Glutamatergic neuron (in vitro differentiated cells): ENCODE results near the gene CFAP97D1. TPM values are rescaled to one million over a fixed set of nuclear protein-coding genes. Genes with fewer than 3 reads are reported as not detected.
"Not testable (repeated sequence)": the region's sequence is repeated elsewhere in the genome, so short reads cannot be mapped to it uniquely, and the experiment has no call there.

ENCODE experiments used
- DNase-seq: peaks from one replicate; pipeline ENCODE4 v3.0.0; 2022
- H3K27ac Mint-ChIP-seq: one replicate; pipeline ENCODE4 v1.8.0; 2020; ENCODE audit warnings: mild to moderate bottlenecking, mixed read lengths, inconsistent platforms; ENCODE audit not compliant: unreplicated experiment
- H3K27me3 Mint-ChIP-seq: one replicate; pipeline ENCODE4 v1.8.0; 2020; ENCODE audit warnings: mild to moderate bottlenecking, moderate library complexity, mixed read lengths, inconsistent platforms; ENCODE audit not compliant: unreplicated experiment
- H3K36me3 Mint-ChIP-seq: one replicate; pipeline ENCODE4 v1.8.0; 2020; ENCODE audit warnings: mild to moderate bottlenecking, mixed read lengths, inconsistent platforms; ENCODE audit not compliant: unreplicated experiment
- H3K4me1 Mint-ChIP-seq: one replicate; pipeline ENCODE4 v1.8.0; 2020; ENCODE audit warnings: mild to moderate bottlenecking, low read depth, mixed read lengths, inconsistent platforms; ENCODE audit not compliant: unreplicated experiment
- H3K4me3 Mint-ChIP-seq: one replicate; pipeline ENCODE4 v1.8.0; 2020; ENCODE audit warnings: mild to moderate bottlenecking, mixed read lengths, inconsistent platforms; ENCODE audit not compliant: unreplicated experiment
- H3K9me3 Mint-ChIP-seq: one replicate; pipeline ENCODE4 v1.8.0; 2020; ENCODE audit warnings: mild to moderate bottlenecking, moderate library complexity, mixed read lengths, inconsistent platforms; ENCODE audit not compliant: unreplicated experiment
- CTCF ChIP-seq: fragments of 200-600 bp; sonication (generic); IDR thresholded peaks from one replicate; pipeline ENCODE4 v1.5.0; 2021; ENCODE audit not compliant: partially characterized antibody, unreplicated experiment
- total RNA-seq: library from RNA; stranded (reverse); fragmentation: NEBNext Ultra II Directional; extraction: Animal tissue kit (Norgen Biotek cat#: 25700); gene quantifications from one replicate; pipeline ENCODE4 v1.2.1, GENCODE V29; 2021; ENCODE audit not compliant: unreplicated experiment

Gene CFAP97D1
- total RNA-seq, 1 donor from 2014 or later: not detected

GRCh38 chr17:43790311-43790940, 10.2 kb downstream of the CFAP97D1 start:
- H3K27ac Mint-ChIP-seq: no peak overlapping the region
- TF ChIP-seq CTCF: no peak
- DNase-seq: no peak
- no peaks in the 10 kb centered on the region for H3K9me3 Mint-ChIP-seq
- no peak overlapping the region for H3K4me3 Mint-ChIP-seq
- peaks cover 2% of the 10 kb centered on the region for H3K27me3 Mint-ChIP-seq
- peaks cover 10% of the 10 kb centered on the region for H3K4me1 Mint-ChIP-seq
- no peaks in the 10 kb centered on the region for H3K36me3 Mint-ChIP-seq

DNA sequence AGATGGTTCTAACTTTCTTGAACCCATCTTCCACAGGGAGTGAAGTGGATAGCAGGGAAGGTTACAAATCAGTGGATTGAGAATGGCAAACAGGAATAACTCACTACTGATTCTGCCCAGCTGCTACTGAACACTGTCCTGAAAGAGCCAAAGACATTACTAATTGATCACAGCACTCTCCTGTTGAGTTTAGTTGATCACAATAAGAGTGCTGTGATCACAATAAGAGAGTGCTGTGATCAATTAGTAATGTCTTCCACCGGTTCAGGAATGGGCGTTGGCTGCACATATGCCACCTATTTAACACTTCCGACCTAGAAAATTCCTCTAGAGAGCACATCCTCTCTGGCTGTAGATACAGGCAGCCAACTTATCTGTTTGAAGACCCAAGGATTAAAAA, 11.4 kb downstream of the CFAP97D1 start:
- H3K4me1 Mint-ChIP-seq: peaks cover 10% of the 10 kb centered on the region
- H3K27me3 Mint-ChIP-seq: peaks cover 1% of the 10 kb centered on the region
- no peaks in the 10 kb centered on the region for H3K36me3 Mint-ChIP-seq
- peak overlapping the region; percentile 68 for H3K4me3 Mint-ChIP-seq
- H3K27ac Mint-ChIP-seq: peak overlapping the region; percentile 93
- DNase-seq: no peak
- no peaks in the 10 kb centered on the region for H3K9me3 Mint-ChIP-seq
- TF ChIP-seq CTCF: no peak

DNA sequence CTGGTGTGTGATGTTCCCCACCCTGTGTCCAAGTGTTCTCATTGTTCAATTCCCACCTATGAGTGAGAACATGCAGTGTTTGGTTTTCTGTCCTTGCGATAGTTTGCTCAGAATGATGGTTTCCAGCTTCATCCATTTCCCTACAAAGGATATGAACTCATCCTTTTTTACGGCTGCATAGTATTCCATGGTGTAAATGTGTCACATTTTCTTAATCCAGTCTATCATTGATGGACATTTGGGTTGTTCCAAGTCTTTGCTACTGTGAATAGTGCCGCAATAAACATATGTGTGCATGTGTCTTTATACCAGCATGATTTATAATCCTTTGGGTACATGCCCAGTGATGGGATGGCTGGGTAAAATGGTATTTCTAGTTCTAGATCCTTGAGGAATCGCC, 12.4 kb downstream of the CFAP97D1 start:
- not testable (repeated sequence) for H3K9me3 Mint-ChIP-seq, DNase-seq, H3K27ac Mint-ChIP-seq, H3K4me3 Mint-ChIP-seq, H3K27me3 Mint-ChIP-seq, H3K36me3 Mint-ChIP-seq
- peaks cover 10% of the 10 kb centered on the region for H3K4me1 Mint-ChIP-seq

GRCh38 chr17:43798024-43798423, 17.8 kb downstream of the CFAP97D1 start:
- not testable (repeated sequence) for H3K4me1 Mint-ChIP-seq, H3K27ac Mint-ChIP-seq, DNase-seq, H3K27me3 Mint-ChIP-seq, H3K36me3 Mint-ChIP-seq, H3K4me3 Mint-ChIP-seq, H3K9me3 Mint-ChIP-seq

GRCh38 chr17:43799047-43799446, 18.8 kb downstream of the CFAP97D1 start:
- DNase-seq: no peak
- Mint-ChIP-seq H3K27ac (no peak overlapping the region), H3K4me1 (no peaks in the 10 kb centered on the region), H3K9me3 (no peaks in the 10 kb centered on the region), H3K27me3 (peaks cover 5% of the 10 kb centered on the region), H3K36me3 (no peaks in the 10 kb centered on the region), H3K4me3 (no peak overlapping the region)
- TF ChIP-seq CTCF: no peak

DNA sequence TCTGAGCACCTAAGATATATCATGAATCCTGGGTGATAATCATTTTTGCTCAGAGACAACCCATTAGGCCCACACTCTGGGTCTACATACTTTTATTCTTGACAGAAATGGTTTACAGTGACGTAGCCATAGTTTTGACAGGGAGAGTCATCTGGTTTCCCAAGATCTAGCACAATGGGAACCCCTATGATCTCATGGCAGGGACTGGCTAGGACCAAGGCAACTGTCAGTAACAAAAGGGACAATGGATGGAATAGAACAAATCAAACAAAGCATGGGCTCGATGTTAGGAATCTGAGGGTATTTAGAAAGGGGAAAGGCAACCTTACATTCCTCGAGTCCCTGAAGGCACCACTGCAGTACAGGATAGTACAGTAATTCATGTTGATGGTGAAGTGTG, 20.5 kb downstream of the CFAP97D1 start:
- H3K27me3 Mint-ChIP-seq: peaks cover 7% of the 10 kb centered on the region
- peaks cover 4% of the 10 kb centered on the region for H3K36me3 Mint-ChIP-seq
- no peak overlapping the region for H3K27ac Mint-ChIP-seq
- DNase-seq: no peak
- H3K4me3 Mint-ChIP-seq: no peak overlapping the region
- H3K9me3 Mint-ChIP-seq: peaks cover 1% of the 10 kb centered on the region
- no peaks in the 10 kb centered on the region for H3K4me1 Mint-ChIP-seq
- TF ChIP-seq CTCF: no peak
